Right lobe of liver (tissue), 4 donors: Measurements from ENCODE around the gene RAP1GAP2.

Experiments
- CTCF ChIP-seq, 4 donors: fragments of 200-600 bp in 3 of 4; fragments of 450-650 bp in 1 of 4; IDR thresholded peaks; one replicate each; pipeline versions ENCODE4 v1.5.1 to v1.8.0; 2016 to 2022; ENCODE audit warnings: antibody characterized with exemption in 4 of 4, mild to moderate bottlenecking in 2 of 4
- POLR2A ChIP-seq: fragments of 450-650 bp; IDR thresholded peaks from one replicate; pipeline ENCODE4 v1.6.1; 2017; ENCODE audit warnings: antibody characterized with exemption, mild to moderate bottlenecking
- donor health status: DM: no; HTN: no; CAD: no.
- donor health status: DM: no; HTN: no; CAD: no.
- donor health status: DM: no; HTN: yes; CAD: no.

DNA sequence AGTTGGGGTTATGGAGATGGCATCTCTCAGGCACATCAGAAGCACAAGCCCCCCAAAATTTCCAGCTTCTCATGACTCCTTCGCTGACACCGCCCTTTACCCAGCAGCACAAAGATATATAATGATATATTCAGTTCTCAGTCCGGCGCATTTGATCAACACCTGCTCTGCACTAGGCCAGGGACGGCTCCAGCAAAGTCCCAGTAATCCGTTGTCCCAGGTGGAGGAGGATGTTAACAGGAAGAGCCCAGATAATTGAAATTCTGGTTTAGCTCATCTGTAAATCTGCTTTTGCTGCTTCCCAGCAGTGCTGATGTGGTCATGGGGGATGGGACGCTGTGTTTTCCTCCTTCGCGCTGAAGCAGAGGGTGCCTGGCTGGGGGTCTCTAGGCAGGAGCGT, 135.6 kb downstream of the RAP1GAP2 start:
- TF ChIP-seq CTCF (IDR thresholded peaks at IDR 0.05) (no peak), POLR2A (no peak)
